HG02870 (cell line): ENCODE data around the gene SLC9A4.

Experiments
- ATAC-seq: cut with Tn5 transposase; IDR thresholded peaks from one replicate; pipeline ENCODE4 v1.9.1; 2021; ENCODE audit warnings: mild to moderate bottlenecking, moderate library complexity; ENCODE audit not compliant: unreplicated experiment

SLC9A4 gene, protein sequence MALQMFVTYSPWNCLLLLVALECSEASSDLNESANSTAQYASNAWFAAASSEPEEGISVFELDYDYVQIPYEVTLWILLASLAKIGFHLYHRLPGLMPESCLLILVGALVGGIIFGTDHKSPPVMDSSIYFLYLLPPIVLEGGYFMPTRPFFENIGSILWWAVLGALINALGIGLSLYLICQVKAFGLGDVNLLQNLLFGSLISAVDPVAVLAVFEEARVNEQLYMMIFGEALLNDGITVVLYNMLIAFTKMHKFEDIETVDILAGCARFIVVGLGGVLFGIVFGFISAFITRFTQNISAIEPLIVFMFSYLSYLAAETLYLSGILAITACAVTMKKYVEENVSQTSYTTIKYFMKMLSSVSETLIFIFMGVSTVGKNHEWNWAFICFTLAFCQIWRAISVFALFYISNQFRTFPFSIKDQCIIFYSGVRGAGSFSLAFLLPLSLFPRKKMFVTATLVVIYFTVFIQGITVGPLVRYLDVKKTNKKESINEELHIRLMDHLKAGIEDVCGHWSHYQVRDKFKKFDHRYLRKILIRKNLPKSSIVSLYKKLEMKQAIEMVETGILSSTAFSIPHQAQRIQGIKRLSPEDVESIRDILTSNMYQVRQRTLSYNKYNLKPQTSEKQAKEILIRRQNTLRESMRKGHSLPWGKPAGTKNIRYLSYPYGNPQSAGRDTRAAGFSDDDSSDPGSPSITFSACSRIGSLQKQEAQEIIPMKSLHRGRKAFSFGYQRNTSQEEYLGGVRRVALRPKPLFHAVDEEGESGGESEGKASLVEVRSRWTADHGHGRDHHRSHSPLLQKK

DNA sequence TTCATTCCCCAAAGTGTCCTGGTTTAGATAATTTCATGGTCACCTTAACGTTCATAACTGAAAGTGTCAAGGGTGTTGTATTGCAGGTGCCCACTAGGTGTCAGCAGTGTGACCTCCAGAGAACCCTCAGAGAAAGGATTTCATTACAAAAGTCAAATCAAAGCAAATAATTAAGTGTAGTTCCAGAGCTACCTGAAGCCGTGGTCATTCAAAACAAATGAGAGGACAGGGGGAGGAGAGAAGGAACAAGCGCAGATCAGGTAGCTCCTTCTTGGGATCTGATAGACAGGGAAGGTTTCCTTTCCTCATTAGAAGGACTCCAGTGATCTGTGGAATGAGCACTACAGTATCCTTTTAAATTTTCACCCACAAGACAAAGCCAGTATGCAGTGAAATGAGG, at the start of gene SLC9A4:
TSS of gene SLC9A4 (plus strand) at position 207 of the 400 bp plus-strand sequence. CDS start 534 bp downstream, outside the sequence.
- no peak for ATAC-seq

DNA sequence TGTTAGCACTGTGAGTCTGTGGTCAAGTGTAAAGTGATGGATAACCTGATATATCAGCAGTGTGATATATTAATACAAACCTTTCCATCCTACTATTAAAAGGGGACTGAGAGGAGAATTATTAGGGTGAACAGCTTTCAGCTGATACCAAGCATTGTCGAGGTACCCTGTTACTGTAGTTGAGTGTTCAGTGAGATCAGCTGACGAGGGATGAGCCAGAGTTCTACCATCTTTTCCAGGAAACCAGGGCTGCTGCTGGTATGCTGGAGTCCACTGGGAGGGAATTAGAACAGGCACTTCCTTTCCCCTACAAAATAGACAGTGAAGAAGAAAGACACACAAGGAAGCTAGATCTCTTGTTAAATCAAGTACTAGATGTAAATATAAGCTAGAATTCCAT, 49.7 kb upstream of the SLC9A4 start:
- no peak for ATAC-seq

DNA sequence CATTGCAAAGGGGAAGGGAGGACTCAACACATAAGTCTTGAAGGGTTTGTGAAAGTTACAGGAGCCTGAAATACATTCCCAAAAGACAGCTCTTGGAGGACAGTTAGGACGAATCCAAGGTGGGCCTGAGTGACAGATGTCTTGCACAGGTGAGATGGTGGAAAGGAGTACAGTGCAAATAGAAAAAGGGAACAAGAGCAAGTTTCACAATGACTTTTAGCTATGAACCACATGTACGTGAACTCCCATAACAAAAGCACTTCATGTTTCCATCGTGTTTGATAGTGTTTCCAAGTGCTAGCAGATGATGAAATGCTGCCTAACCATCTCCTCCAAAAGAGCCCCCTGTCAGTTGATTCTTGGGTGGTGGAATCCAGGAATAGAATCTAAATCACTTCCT, 48.3 kb upstream of the SLC9A4 start:
- ATAC-seq: peak; percentile 88

DNA sequence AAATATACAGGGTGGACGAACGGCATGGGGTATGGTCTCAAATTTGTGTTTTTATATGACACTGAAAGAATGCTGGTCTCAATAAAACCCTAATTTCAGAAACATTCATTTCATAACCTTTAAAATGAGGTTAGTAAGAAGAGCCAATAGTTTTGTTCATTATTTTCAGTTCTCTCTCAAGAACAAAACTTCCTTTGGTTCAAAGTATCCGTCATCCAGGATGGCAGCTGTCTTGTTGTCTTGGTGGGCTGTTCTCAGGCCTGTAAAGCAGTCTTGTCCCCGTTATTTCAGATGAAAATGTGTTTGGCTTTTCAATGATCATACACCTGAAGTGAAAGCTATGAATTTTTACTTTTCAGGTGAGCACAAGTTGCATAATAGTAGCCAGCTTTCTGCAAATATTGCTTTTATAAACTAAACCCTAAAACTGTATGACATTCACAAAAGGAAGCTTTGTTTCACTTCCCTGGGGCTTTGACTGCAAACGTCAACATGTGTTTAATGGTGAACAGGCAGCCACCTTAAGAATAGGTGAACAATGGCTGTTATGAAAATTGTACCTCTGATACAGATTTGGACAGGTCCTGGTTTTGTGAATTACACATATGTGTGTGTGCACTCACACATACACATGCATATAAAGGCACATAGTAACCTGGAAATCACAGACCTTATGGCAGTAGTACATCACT, 47.4 kb upstream of the SLC9A4 start:
- ATAC-seq: no peak

DNA sequence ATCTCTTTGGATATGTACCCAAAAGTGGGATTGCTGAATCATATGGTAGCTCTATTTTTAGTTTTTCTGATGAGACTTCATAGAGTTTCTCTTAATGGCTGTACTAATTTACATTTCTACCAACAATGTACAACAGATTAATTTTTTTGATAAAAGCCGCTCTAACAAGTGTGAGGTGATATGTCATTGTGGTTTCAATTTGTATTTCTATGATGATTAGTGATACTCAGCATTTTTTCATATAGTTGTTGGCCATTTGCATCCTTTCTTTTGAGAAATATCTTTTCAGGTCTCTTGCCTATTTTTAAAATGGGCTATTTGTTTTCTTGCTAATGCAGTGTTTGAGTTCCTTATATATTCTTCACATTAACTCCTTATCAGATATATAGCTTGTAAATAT, 45.8 kb upstream of the SLC9A4 start:
- ATAC-seq: no peak

DNA sequence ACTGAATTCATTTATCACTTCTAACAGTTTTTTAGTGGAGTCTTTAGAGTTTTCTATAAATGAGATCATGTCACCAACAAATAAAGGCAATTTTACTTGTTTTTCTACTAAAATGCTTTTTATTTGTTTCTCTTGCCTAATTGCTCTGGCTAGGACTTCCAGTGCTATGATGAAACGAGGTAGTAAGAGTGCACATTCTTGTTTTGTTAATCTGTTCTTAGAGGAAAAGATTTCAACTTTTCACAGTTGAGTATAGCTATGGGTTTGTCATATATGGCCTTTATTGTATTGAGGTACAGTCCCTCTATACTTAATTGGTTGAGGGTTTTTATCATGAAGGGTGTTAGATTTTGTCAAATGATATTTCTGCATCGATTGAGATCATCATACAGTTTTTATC, 44.5 kb upstream of the SLC9A4 start:
- no peak for ATAC-seq

DNA sequence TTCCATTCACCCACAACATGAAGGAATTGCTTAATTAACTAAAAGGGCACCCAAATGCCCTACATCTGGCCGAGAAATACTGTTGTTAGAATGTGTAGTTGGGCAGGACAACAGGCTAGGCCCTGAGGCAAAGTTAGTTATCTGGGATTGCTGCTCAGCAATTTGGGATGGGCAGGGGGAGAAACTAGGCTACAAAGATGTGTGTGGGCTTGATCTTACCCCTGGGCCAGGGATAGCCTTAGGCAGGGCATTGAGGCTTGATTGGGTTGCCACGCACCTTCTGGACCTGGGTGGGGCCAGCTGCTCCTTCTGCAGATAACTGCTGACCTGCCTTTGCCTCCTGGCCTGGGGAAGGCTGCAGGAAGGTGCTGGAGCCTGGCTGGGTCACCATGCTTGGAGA, 40.6 kb upstream of the SLC9A4 start:
- ATAC-seq: no peak

DNA sequence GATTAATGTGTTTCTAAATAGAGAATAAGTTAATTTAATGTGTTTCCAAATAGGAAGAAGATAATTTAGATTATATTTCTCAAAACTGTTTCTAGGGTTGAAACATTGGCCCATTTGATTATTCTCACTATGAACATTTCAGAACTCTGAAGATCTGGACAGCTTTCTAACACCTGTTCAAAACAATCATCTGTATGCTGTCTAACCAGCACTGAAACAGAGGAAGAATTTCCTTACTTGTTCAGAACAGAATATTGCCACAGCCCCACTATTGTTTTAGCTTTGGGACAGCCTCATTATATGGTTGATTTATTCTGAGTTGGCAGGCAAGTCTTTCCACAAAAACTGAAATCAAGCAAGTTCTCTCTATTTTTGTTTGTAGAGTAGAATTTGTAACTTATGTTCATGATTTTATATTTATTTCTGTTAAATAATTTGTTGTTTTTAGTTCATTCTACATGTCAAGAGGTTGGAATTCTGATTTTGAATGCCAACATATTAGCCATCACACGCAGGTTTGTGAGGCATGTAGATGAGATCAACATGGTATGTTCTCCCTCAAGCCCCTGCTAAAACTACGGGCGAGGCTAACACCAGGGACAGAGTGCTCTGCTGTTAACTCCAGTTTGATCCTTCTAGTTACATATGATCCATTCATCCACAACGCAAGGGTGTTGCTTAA, 38.9 kb upstream of the SLC9A4 start:
- no peak for ATAC-seq

DNA sequence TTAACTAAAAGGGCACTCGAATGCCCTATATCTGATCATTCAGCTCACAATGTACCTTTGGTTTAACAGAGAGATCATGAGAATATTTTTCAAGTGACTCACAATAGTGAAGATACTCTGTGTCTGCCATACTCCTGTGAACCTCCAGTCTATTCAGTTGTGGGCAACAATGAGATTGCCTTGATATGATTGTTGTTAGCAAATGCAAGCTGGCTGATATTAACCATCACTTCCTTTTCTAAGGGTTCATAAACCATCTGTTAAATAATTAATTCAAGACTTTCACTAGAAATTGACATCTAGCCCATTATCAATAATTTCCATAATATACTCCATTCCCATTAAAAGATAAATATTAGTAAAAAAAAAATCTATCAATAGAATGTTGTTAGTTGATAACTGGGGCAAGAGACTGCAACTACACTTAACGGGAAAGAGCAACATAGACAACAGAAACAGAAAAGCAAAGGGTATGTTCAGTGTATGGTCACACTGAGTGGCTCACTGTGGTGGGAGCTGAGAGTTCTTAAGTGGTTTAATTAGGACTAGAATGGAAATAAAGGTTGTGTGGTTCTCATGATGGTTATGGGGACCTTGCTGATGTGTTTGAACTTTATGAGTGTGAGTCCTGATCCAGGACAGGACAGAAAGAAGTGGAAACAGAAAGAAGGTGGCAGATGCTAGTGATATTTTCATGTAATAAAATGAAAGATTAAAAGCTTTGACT, 38.2 kb upstream of the SLC9A4 start:
- peak; percentile 43 for ATAC-seq

DNA sequence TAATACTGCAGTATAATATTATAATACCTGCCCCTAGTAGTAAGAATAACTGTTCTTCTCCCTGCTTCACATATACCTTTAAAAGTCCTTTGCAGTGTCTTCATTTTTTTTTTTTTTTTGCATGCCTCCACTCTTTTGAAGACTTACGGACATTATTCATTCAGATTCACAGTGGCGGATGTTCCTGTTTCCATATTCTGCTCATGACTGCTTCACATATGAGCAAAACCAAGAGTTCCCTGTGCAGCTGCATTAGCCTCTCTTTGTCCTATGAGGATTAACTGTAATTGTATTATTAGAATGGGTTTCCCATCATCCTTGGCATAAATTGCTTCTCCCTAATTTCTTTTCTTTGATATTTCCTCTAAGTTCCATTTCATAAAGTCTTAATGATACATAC, 37.3 kb upstream of the SLC9A4 start:
- no peak for ATAC-seq

DNA sequence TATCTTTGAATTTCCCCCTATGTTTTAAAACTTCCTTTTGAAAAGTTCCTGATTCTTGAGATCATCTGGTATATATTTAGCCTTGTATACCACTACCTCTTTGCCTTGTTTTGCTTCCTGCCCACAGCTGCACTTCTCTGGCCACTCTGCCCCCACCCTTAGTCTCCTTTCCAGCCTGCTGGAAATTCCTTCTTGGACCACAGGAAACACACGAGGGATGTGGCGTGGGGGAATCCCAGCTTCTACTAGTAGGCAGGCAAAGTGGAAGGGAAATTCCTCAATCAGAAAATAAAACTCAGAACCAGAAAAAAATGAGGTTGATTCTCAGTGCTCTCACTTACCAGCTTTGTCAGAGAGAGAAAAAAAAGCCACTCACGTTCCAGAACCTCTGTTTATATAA, 36.7 kb upstream of the SLC9A4 start:
- no peak for ATAC-seq

DNA sequence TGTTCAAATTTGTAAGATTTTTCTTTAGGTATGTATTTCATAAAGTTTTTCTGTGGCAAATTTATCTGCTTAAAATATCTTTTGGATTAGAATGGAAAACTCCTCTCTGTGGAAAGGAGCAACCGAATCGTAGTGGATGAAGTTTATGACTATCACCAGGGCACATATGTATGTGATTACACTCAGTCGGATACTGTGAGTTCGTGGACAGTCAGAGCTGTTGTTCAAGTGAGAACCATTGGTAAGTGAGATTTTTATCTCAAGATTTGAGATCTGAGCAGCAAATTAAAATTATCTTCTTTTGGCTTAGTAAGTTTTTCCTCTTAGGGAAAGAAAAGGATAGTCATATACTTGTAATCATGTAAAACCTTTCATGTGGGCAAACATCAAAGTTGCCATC, 35.9 kb upstream of the SLC9A4 start:
- ATAC-seq: no peak

DNA sequence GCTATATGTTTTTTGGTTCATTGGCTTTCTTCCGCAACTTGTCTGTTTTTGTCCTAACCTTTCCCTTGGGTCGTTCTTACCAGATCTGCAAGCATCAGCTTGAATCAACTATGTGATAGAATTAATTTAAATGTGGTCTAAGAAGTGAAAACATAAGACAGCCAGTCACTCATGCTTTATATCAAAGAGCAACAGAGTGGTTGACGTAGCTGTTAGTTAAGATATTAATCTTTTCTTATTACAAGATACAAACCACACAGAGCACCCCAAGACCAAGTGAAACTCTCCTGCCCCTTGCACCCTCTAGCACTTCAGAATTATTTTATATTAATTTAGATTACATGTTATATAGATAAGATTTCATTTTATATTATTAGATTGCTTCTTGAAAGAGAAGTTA, 34.9 kb upstream of the SLC9A4 start:
- no peak for ATAC-seq

DNA sequence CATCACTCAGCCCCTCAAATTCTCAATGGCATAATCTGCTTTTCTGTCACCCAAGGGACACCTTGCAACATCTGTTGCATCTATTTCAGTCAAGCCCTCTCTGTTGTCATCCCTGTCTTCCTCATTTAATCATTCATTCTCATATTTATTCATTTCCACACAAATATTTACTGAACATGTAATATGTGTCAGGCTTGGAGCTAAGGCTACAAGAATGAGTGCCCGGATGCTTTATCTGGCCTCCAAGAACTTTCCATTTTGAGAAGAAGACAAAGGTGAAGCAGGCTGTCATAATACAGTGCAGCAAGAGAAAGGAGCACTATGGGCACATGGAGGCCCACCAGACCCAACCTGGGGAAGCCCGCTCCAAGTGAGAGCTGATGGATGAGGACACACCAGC, 34.4 kb upstream of the SLC9A4 start:
- no peak for ATAC-seq

DNA sequence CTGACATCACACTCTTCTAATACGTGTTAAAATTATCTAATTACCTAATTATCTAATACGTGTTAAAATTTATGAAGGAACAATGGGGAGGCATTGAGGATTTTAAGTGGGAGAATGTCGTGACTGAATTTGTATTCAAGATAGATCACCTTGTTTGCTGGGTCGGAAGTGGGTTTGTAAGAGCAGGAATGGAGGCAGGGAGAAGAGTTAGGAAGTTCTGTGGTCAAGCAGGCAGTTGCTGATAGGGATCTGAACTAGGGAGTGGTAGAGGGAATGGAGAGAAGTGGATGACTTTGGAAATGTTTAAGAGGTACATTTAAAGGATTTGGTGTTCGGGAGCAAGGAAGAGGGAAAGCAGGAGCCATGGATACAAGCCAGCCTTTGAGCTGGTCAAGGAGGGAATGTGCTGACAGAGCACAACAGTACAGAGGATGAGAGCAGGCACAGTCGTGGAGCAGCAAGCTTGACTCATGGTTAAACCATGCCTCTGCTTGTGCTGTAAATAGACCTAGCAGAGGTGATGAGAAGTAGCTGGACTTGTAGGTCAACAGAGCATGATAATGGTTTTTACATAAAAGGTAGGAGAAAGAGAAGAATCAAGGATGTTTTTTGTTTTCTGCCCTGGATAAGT, 33.8 kb upstream of the SLC9A4 start:
- ATAC-seq: no peak

DNA sequence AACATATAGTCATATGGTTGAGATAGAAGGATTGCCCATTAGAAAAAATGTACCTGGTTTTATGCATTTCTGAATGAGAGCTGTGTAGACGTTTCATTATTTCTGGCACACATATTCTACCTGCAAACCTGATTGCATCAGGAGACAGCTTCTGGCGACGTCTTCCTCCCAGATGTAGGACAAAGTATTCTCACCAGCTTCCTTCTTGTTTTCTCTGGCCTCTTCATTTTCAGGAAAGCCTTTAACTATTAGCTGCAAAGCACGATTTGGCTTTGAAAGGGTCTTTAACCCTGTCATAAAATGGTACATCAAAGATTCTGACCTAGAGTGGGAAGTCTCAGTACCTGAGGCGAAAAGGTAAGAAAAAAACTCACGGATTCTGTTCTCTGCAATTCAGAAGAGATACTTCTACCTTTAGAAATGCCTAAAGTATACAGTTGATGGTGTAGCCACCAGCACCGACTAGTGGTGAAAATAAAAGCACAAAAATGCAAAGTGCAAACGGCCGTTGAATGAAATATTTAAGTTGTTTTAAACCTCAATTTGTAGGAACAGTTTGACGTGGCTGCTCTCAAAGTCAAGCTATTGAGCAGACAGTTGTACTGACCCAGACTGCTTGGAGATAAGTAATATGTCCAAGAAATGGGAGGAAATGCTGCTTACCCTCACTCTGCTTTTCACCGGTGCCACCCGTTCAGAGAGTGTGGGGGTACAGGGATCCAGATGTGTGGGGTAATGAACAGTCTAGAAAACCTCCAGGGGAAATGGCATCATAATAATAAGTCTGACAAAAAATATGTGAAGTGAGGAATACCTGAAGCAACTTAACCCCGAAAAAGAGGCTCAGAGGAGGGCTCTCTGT, 29.8 kb upstream of the SLC9A4 start:
- ATAC-seq: peak; percentile 59

DNA sequence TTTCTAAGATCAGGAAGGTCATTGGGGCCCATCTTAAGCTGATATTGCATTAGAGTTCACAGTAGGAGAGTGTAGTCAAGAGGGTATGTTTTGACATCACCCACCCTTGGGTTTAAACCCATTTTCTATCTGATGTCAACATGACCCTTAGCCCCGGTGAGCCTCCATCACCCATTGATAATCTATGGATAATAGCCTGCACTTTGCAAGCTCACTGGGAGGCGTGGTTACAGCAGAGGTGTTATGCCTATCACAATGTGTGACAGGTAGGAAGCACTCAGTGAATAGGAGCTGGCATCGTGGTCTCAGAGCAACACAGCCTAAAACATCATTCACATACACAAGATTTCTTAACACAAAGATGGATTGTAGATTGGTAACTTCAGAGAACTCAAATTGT, 28.8 kb upstream of the SLC9A4 start:
- ATAC-seq: no peak

DNA sequence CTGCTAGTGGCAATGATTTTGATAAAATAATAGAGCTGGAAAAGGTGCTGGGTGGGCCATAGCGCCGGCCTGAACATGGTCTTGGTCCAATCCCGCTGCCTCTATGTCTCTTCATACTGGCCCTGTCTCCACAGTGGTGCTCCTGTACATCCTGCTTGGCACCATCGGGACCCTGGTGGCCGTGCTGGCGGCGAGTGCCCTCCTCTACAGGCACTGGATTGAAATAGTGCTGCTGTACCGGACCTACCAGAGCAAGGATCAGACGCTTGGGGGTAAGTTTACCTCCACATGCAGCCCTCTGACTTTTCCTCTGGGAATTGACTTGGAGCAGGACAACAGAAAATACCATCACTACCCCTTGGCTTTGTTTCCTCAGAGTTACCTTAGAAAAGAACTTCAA, 26.1 kb upstream of the SLC9A4 start:
- ATAC-seq: no peak

DNA sequence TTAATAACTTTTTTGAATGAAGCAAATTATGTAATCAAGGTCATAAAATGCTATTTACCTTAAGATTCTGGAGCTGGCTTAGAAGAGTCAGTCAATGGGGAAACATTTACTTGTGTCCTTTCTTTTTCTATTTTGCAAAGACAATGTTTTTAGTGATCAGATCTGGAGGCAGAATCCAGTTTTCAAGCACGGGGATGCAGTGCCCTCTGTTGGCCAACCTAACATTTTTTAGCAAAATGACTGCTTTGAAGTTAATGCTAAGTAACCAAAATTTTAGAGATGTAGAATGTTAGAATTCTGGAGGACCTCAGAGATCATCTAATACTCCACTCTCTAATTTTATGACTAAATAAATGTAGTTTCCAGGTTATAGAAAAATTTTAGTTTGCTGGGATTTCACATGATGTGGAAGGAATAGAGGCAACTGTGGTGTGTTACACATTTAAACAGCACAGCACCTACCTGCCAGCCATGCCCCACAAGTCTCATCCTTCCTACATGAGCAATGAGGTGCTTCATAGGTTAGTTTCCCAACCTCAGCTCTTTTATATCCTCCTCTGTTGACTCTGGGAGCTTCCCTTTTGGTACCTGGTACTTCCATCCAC, 23.6 kb upstream of the SLC9A4 start:
- ATAC-seq: no peak
